Measurements from ENCODE around the gene PRKACB.

GRCh38 chr1:84245563-84245962 lies 101.5 kb downstream of the PRKACB start:
- no peak for TF ChIP-seq CTCF (IDR thresholded peaks at IDR 0.05)
- no peak for TF ChIP-seq POLR2A (IDR thresholded peaks at IDR 0.05)

Measured in breast epithelium (tissue), 3 donors.